SHP77 (cell line): ENCODE data around the gene SPX.

Experiments used
- DNase-seq, 2 experiments: peaks; one replicate each; lab custom pipeline; 2025; lab: John Stamatoyannopoulos, UW

The SPX gene

DNA sequence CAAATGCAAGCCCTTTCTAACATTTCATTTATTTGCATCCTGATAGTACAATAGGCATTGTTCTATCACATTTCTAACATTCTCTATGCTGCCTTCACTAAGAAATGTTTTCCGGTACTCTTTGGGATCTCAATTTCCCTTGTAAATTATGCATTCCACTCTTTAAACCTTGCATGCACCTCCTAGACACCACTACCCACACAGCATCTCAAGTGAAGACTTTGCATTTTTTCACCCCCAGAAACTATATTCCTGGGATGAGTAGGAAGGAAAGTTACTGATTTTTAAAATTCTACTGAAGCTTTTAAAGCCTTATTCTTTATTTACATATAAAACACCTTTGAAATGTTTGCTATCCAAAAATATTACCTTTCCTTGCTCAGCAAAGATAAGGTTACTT, 51.4 kb downstream of the SPX start:
- no peak for DNase-seq

- no peak for DNase-seq
Measured at GRCh38 chr12:21580748-21581516, 54.8 kb downstream of the SPX start.
